ENCODE results near the gene TRPC4.
"Not testable (repeated sequence)": the region's sequence is repeated elsewhere in the genome, so short reads cannot be mapped to it uniquely, and the experiment has no call there.

TRPC4 gene

DNA sequence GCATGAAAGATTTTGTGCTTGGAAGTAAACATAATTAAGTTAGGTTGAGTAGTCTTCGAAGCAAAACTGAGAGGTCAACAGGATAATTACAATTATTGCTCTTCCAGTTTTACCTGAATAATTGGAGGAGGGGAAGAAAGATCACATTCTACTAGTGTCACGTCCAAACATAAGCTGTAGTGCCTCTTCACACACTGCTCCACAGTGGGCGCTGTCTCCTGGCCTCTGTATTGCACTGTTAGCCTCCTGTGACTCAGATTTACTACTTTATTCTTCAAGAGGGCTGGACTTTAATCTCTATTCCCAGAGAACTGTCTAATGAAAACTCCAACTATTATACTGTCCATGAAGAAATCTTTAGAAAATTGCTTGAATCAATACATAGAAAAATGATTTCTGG, 62.9 kb downstream of the TRPC4 start:
- Histone ChIP-seq H3K36me3 (ENCODE audit: control insufficient read depth, insufficient read depth, low read length) (no peaks in the 10 kb centered on the region), H3K27ac (ENCODE audit: low read depth, low read length) (no peak overlapping the region), H3K4me3 (ENCODE audit: low read length) (no peak overlapping the region), H3K4me1 (ENCODE audit: control insufficient read depth, insufficient read depth, low read length) (no peaks in the 10 kb centered on the region), H3K9ac (ENCODE audit: low read length) (no peak overlapping the region), H3K27me3 (ENCODE audit: control insufficient read depth, insufficient read depth, low read length) (no peaks in the 10 kb centered on the region)

DNA sequence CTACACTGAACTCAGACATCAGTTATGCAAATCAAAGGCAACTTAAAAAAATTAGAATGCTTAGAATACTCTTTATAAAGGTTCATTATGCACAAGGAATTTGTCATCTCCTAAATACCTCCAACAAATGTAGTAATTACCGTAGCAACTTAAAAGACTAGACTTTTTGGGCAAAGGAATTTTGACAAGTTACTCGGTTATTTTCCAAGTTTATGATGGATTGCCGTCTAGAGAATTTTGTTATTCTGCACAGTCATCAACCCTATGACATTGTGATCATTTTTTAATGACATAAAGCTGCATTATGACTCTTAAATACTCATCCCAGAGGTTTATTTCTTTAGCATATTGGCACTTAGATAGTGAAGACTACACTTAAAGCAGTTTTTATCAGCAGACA, 71.9 kb downstream of the TRPC4 start:
- Histone ChIP-seq H3K36me3 (ENCODE audit: control insufficient read depth, insufficient read depth, low read length) (no peaks in the 10 kb centered on the region), H3K27me3 (ENCODE audit: control insufficient read depth, insufficient read depth, low read length) (no peaks in the 10 kb centered on the region), H3K9ac (ENCODE audit: low read length) (no peak overlapping the region), H3K4me1 (ENCODE audit: control insufficient read depth, insufficient read depth, low read length) (no peaks in the 10 kb centered on the region), H3K4me3 (ENCODE audit: low read length) (no peak overlapping the region), H3K27ac (ENCODE audit: low read depth, low read length) (no peak overlapping the region)

DNA sequence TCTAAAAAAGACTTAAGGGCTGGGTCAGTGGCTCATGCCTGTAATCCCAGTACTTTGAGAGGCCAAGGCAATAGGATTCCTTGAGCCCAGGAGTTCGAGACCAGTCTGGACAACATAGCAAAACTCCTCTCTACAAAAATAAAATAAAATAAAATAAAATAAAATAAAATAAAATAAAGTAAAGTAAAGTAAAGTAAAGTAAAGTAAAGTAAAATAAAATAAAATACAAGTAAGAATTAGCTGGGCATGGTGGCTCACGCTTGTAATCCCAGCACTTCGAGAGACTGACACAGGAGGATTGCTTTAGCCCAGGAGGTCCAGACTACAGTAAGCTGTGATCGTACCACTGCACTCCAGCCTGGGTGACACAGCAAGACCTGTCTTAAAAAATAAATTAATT, 72.8 kb downstream of the TRPC4 start:
- not testable (repeated sequence) for H3K9ac ChIP-seq (ENCODE audit: low read length); H3K4me3 ChIP-seq (ENCODE audit: low read length); H3K27ac ChIP-seq (ENCODE audit: low read depth, low read length); H3K36me3 ChIP-seq (ENCODE audit: control insufficient read depth, insufficient read depth, low read length); H3K27me3 ChIP-seq (ENCODE audit: control insufficient read depth, insufficient read depth, low read length); H3K4me1 ChIP-seq (ENCODE audit: control insufficient read depth, insufficient read depth, low read length)

DNA sequence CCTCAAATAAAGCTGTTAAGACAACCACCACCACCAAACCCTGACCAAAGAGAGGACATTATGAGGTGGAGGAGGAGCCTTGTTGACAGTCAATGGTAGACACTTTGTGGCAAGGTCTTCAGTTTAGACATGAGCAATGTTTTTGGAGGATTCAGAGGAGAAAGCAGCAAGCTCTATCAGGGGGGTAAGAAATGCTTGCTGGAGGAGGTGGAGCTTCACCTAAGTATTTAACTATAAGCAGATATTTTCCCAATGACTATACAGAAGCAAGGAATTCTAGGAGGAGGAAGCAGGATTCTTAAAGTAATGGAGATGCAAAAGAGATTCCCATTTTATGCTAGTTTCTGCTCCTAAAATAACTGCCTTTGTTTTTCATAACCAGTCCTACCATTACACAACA, 74.2 kb downstream of the TRPC4 start:
- H3K27me3 ChIP-seq (ENCODE audit: control insufficient read depth, insufficient read depth, low read length) = no peaks in the 10 kb centered on the region
- H3K9ac ChIP-seq (ENCODE audit: low read length) = no peak overlapping the region
- H3K36me3 ChIP-seq (ENCODE audit: control insufficient read depth, insufficient read depth, low read length) = no peaks in the 10 kb centered on the region
- no peaks in the 10 kb centered on the region for H3K4me1 ChIP-seq (ENCODE audit: control insufficient read depth, insufficient read depth, low read length)
- no peak overlapping the region for H3K27ac ChIP-seq (ENCODE audit: low read depth, low read length)
- no peak overlapping the region for H3K4me3 ChIP-seq (ENCODE audit: low read length)

DNA sequence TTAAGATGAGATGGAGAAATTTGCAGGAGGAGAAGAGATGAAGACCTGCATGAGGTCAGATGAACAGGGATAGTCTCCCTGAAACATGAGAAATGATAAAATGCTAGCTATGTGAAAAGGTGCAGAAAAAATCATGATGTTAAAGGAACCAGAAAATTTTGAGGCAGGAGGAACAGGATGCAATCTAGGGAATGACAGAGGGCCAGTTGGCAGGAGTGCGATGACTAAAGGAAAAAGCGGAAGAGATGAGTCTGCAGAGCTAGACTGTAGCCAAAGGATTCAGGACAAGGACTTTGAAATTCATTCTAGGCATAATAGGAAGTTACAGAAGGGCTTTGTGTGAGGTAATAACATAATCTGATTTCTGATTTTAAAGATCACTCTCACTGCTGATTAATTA, 77.9 kb downstream of the TRPC4 start:
- Histone ChIP-seq H3K4me3 (ENCODE audit: low read length) (no peak overlapping the region), H3K4me1 (ENCODE audit: control insufficient read depth, insufficient read depth, low read length) (peaks cover 3% of the 10 kb centered on the region), H3K27me3 (ENCODE audit: control insufficient read depth, insufficient read depth, low read length) (no peaks in the 10 kb centered on the region), H3K9ac (ENCODE audit: low read length) (no peak overlapping the region), H3K27ac (ENCODE audit: low read depth, low read length) (no peak overlapping the region), H3K36me3 (ENCODE audit: control insufficient read depth, insufficient read depth, low read length) (no peaks in the 10 kb centered on the region)

DNA sequence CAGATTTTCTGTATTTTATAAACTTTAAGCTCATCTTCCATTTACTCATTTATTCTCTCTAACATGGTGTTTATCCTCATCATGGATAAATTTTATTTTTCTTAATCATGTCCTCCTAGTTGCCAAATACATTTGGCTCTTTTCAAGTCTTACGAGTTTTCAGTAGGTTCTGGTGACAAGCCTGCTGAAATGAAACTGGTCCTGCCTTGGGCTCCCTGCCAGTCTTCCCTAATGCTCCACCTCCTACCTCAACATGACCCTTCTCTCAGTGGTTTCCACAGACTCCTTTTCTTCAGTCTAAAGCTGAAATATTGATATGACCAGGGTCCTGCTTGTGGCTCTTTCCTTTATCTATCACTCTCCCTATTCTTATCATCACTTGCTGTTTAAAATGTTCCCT, 81.2 kb downstream of the TRPC4 start:
- Histone ChIP-seq H3K4me1 (ENCODE audit: control insufficient read depth, insufficient read depth, low read length) (peaks cover 3% of the 10 kb centered on the region), H3K4me3 (ENCODE audit: low read length) (no peak overlapping the region), H3K27ac (ENCODE audit: low read depth, low read length) (no peak overlapping the region), H3K36me3 (ENCODE audit: control insufficient read depth, insufficient read depth, low read length) (no peaks in the 10 kb centered on the region), H3K27me3 (ENCODE audit: control insufficient read depth, insufficient read depth, low read length) (no peaks in the 10 kb centered on the region), H3K9ac (ENCODE audit: low read length) (no peak overlapping the region)

DNA sequence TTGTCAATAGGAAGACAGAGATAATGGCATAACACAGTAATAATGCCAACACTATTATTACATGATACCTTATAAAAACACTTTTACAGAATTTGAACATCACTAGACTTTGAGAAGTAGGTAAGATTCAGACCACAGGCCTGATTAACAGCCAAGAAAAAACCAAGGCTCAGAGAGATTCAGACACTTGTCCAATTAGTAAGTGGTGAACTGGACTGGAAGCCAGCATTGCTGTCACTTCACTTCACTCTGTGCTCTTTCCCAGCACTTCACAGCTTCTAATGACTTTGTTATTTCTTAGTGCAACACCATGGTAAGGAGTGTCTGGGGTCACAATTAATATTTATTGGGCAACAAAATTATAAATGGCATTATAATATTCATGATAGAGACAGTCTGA, 91.9 kb downstream of the TRPC4 start:
- H3K4me1 ChIP-seq (ENCODE audit: control insufficient read depth, insufficient read depth, low read length) = peaks cover 5% of the 10 kb centered on the region
- H3K27ac ChIP-seq (ENCODE audit: low read depth, low read length) = no peak overlapping the region
- H3K4me3 ChIP-seq (ENCODE audit: low read length) = no peak overlapping the region
- H3K36me3 ChIP-seq (ENCODE audit: control insufficient read depth, insufficient read depth, low read length) = no peaks in the 10 kb centered on the region
- H3K9ac ChIP-seq (ENCODE audit: low read length) = no peak overlapping the region
- no peaks in the 10 kb centered on the region for H3K27me3 ChIP-seq (ENCODE audit: control insufficient read depth, insufficient read depth, low read length)

DNA sequence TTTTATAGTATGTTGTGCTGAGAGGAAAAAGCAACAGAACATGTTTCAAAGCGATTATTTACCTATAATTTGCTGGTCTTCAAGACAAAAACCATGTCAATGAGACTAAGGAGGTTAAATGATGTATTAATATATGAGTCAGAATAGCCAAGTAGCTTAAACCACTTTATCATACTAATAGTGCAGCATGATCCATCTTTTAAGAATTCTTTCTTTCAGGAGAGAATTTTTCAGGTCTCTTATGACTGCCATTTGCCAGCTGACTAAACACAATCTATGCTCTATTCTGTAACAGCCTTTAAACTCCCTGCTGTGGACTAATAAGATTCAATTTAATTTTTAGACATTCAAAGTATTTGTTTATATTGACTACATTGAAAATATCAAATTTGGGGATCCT, 93.7 kb downstream of the TRPC4 start:
- no peaks in the 10 kb centered on the region for H3K4me1 ChIP-seq (ENCODE audit: control insufficient read depth, insufficient read depth, low read length)
- H3K27me3 ChIP-seq (ENCODE audit: control insufficient read depth, insufficient read depth, low read length) = no peaks in the 10 kb centered on the region
- no peak overlapping the region for H3K27ac ChIP-seq (ENCODE audit: low read depth, low read length)
- no peak overlapping the region for H3K9ac ChIP-seq (ENCODE audit: low read length)
- H3K4me3 ChIP-seq (ENCODE audit: low read length) = no peak overlapping the region
- H3K36me3 ChIP-seq (ENCODE audit: control insufficient read depth, insufficient read depth, low read length) = no peaks in the 10 kb centered on the region

DNA sequence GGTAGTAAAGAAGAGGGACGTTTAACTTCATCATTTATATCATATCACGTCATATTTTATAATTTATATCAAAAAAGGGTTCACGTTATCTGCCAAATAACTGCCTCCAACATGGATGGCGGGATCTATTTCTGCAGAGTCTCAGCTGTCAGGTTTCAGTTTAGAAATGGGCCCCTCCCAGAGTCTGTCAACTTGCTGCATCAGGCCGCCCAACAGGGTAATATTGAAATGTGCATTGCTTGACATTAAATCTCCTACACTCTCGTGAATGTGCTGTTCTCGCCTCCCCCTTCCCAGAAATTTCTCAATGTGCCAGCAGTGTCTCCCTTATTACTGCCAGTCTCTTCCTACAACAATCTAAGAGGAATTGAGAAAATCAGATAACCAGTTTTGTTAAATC, 96.9 kb downstream of the TRPC4 start:
- no peak overlapping the region for H3K4me3 ChIP-seq (ENCODE audit: low read length)
- H3K9ac ChIP-seq (ENCODE audit: low read length) = no peak overlapping the region
- no peak overlapping the region for H3K27ac ChIP-seq (ENCODE audit: low read depth, low read length)
- no peaks in the 10 kb centered on the region for H3K27me3 ChIP-seq (ENCODE audit: control insufficient read depth, insufficient read depth, low read length)
- H3K36me3 ChIP-seq (ENCODE audit: control insufficient read depth, insufficient read depth, low read length) = no peaks in the 10 kb centered on the region
- no peaks in the 10 kb centered on the region for H3K4me1 ChIP-seq (ENCODE audit: control insufficient read depth, insufficient read depth, low read length)

DNA sequence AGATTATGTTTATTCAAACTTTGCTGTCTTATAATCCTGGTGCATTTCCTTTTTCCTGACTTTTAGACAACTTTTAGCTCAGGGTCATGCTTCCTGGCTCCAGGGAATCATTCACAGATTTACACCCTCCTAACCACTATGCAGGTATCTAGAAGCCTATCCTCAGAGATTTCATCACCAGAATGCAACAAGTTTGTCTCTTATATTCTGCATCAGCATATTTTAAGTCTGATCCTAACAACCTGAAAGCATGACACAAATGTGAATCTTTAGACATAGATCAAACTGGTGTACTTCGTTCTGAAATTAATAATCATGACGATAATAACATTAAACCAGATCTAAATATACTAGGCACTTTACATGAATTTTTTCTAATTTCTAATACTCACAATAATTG, 100.0 kb downstream of the TRPC4 start:
- H3K4me3 ChIP-seq (ENCODE audit: low read length) = no peak overlapping the region
- H3K27ac ChIP-seq (ENCODE audit: low read depth, low read length) = no peak overlapping the region
- no peak overlapping the region for H3K9ac ChIP-seq (ENCODE audit: low read length)
- H3K36me3 ChIP-seq (ENCODE audit: control insufficient read depth, insufficient read depth, low read length) = no peaks in the 10 kb centered on the region
- H3K4me1 ChIP-seq (ENCODE audit: control insufficient read depth, insufficient read depth, low read length) = no peaks in the 10 kb centered on the region
- no peaks in the 10 kb centered on the region for H3K27me3 ChIP-seq (ENCODE audit: control insufficient read depth, insufficient read depth, low read length)

DNA sequence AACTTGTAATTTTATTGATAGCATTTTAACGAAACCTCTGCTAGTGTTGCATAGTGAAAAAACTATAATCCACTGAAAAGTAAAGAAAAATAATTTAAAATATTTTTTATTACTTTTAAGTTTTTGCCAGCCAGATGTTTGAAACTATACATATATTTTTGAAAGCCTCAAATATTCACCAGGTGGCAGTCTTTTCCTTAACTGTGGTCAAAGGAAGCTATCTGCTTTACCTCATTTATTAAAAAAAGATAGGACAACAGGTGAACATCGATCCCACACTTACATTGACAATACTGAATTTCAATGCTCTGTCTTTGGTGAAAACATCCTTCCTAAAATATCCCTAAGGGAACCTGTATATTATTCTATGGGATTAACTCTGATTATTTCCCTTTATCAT, 100.5 kb downstream of the TRPC4 start:
- Histone ChIP-seq H3K4me1 (ENCODE audit: control insufficient read depth, insufficient read depth, low read length) (no peaks in the 10 kb centered on the region), H3K9ac (ENCODE audit: low read length) (no peak overlapping the region), H3K36me3 (ENCODE audit: control insufficient read depth, insufficient read depth, low read length) (no peaks in the 10 kb centered on the region), H3K27ac (ENCODE audit: low read depth, low read length) (no peak overlapping the region), H3K27me3 (ENCODE audit: control insufficient read depth, insufficient read depth, low read length) (no peaks in the 10 kb centered on the region), H3K4me3 (ENCODE audit: low read length) (no peak overlapping the region)

DNA sequence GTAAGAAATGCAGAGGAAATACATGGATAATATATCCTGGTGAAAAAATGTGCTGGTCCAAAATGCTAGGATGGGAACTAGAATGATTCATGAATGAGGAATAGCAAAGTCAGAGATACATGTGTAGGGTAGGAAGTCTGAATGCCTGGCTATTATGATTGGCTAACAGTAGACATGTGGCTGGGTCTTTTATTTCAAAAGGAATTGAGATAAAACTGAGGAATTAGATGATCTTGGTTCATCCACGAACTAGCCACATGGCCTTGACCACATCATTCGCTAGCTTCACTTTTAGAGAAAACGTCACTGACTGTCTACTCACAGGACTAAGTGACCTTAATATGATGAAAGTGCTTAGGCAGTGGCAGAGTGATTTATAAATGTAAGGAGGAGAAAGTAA, 103.1 kb downstream of the TRPC4 start:
- no peak overlapping the region for H3K4me3 ChIP-seq (ENCODE audit: low read length)
- no peaks in the 10 kb centered on the region for H3K36me3 ChIP-seq (ENCODE audit: control insufficient read depth, insufficient read depth, low read length)
- no peak overlapping the region for H3K27ac ChIP-seq (ENCODE audit: low read depth, low read length)
- H3K9ac ChIP-seq (ENCODE audit: low read length) = no peak overlapping the region
- no peaks in the 10 kb centered on the region for H3K4me1 ChIP-seq (ENCODE audit: control insufficient read depth, insufficient read depth, low read length)
- H3K27me3 ChIP-seq (ENCODE audit: control insufficient read depth, insufficient read depth, low read length) = no peaks in the 10 kb centered on the region

DNA sequence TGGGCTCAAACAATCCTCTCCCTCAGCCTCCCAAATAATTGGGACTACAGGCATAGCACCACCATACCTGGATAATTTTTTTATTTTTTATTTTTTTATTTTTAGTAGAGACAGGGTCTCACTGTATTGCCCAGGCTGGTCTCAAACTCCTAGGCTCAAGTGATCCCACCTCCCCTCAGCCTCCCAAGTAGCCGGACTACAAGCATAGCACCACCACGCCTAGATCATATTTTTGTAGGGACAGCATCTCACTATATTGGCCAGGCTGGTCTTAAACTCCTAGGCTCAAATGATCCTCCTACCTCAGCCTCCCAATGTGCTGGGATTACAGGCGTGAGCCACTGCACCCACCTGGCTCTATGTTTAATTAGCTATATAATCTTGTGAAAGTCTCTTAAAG, 114.2 kb downstream of the TRPC4 start:
- Histone ChIP-seq H3K27me3 (ENCODE audit: control insufficient read depth, insufficient read depth, low read length) (no peaks in the 10 kb centered on the region), H3K4me1 (ENCODE audit: control insufficient read depth, insufficient read depth, low read length) (no peaks in the 10 kb centered on the region), H3K27ac (ENCODE audit: low read depth, low read length) (no peak overlapping the region), H3K4me3 (ENCODE audit: low read length) (no peak overlapping the region), H3K9ac (ENCODE audit: low read length) (no peak overlapping the region), H3K36me3 (ENCODE audit: control insufficient read depth, insufficient read depth, low read length) (no peaks in the 10 kb centered on the region)

DNA sequence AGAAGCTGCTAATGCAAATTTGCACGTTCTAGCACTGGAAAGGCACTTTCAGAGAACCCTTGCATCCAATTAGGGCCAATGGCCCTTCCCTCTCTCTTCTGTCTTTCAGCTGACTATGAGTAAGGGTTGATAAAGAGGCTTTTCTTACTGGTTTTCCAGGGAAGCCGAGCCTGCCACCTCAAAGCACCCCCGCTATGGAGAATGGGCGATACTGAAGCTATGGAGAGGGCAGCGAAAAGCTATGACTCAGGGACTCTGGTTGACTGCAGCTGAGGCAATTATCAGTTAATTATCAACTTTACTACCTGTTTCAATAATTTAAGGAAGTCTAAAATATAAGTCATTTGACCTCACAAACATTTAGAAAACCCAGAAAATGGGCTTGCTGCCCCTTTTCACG, 115.8 kb downstream of the TRPC4 start:
- Histone ChIP-seq H3K4me3 (ENCODE audit: low read length) (no peak overlapping the region), H3K9ac (ENCODE audit: low read length) (no peak overlapping the region)

More for the DNA sequence above, 115.8 kb downstream of the TRPC4 start:
- Histone ChIP-seq H3K36me3 (ENCODE audit: control insufficient read depth, insufficient read depth, low read length) (no peaks in the 10 kb centered on the region), H3K4me1 (ENCODE audit: control insufficient read depth, insufficient read depth, low read length) (no peaks in the 10 kb centered on the region), H3K27ac (ENCODE audit: low read depth, low read length) (no peak overlapping the region), H3K27me3 (ENCODE audit: control insufficient read depth, insufficient read depth, low read length) (no peaks in the 10 kb centered on the region)
